Bronchial epithelial cell (primary cell): Measurements from ENCODE around the gene PAPLN. TPM values are rescaled to one million over a fixed set of nuclear protein-coding genes. Genes with fewer than 3 reads are reported as not detected.

ENCODE experiments used
- DNase-seq: peaks from one replicate; pipeline ENCODE4 v3.0.0-alpha.2; 2010; ENCODE audit warnings: low read depth
- FAIRE-seq: peaks from 2 replicates; lab custom pipeline; 2011; peaks lifted over from hg19 to GRCh38; lab: Jason Lieb, UNC
- H3K27me3 ChIP-seq: 2 replicates; pipeline ENCODE4 v1.5.1; 2011; ENCODE audit warnings: low read length; ENCODE audit not compliant: control insufficient read depth, insufficient read depth
- H3K36me3 ChIP-seq: 2 replicates; pipeline ENCODE4 v1.5.1; 2011; ENCODE audit warnings: low read length; ENCODE audit not compliant: control insufficient read depth, insufficient read depth
- H3K4me3 ChIP-seq: 2 replicates; pipeline ENCODE4 v1.5.1; 2011; ENCODE audit warnings: mild to moderate bottlenecking, low read depth, low read length, control low read depth
- CTCF ChIP-seq: IDR thresholded peaks from 2 replicates; pipeline ENCODE4 v1.5.1; 2011; ENCODE audit warnings: mild to moderate bottlenecking, moderate library complexity, low read length, control low read depth, inconsistent platforms; ENCODE audit not compliant: insufficient read depth, severe bottlenecking
- total RNA-seq: library from RNA; depleted of rRNA; stranded (reverse); fragments of >200 nt; gene quantifications from 2 replicates; pipeline ENCODE4 v1.2.1, GENCODE V29; 2014

Gene PAPLN
- total RNA-seq, 1 donor from 2014 or later, result 3.4 TPM

- FAIRE-seq (no peak), DNase-seq (no peak)
- H3K36me3 ChIP-seq, result peaks cover 1% of the 10 kb centered on the region
- H3K4me3 ChIP-seq, result no peak overlapping the region
- no peaks in the 10 kb centered on the region for H3K27me3 ChIP-seq
- no peak for TF ChIP-seq CTCF
Measured at GRCh38 chr14:73251516-73252215, 14.4 kb downstream of the PAPLN start.

GRCh38 chr14:73252491-73253322, 15.4 kb downstream of the PAPLN start:
- DNase-seq, result no peak
- H3K27me3 ChIP-seq, result no peaks in the 10 kb centered on the region
- H3K36me3 ChIP-seq, result peaks cover 1% of the 10 kb centered on the region
- FAIRE-seq, result no peak
- H3K4me3 ChIP-seq, result no peak overlapping the region
- no peak for TF ChIP-seq CTCF

GRCh38 chr14:73253323-73253610, 16.0 kb downstream of the PAPLN start:
- DNase-seq (no peak), FAIRE-seq (no peak)
- no peak for TF ChIP-seq CTCF
- H3K36me3 ChIP-seq, result peaks cover 1% of the 10 kb centered on the region
- no peak overlapping the region for H3K4me3 ChIP-seq
- no peaks in the 10 kb centered on the region for H3K27me3 ChIP-seq

GRCh38 chr14:73253721-73254120, 16.4 kb downstream of the PAPLN start:
- Histone ChIP-seq H3K4me3 (no peak overlapping the region), H3K36me3 (peaks cover 2% of the 10 kb centered on the region), H3K27me3 (no peaks in the 10 kb centered on the region)
- FAIRE-seq (no peak), DNase-seq (no peak)
- no peak for TF ChIP-seq CTCF

- no peaks in the 10 kb centered on the region for H3K27me3 ChIP-seq
- FAIRE-seq (no peak), DNase-seq (no peak)
- no peak overlapping the region for H3K4me3 ChIP-seq
- H3K36me3 ChIP-seq, result peaks cover 3% of the 10 kb centered on the region
- TF ChIP-seq CTCF, result no peak
Measured at GRCh38 chr14:73254247-73255004, 17.1 kb downstream of the PAPLN start.
